Skin of body (tissue), 2 donors: ENCODE data around the gene PMVK. TPM values are rescaled to one million over a fixed set of nuclear protein-coding genes. Genes with fewer than 3 reads are reported as not detected.
"Not testable (repeated sequence)": the region's sequence is repeated elsewhere in the genome, so short reads cannot be mapped to it uniquely, and the experiment has no call there.

Source experiments
- DNase-seq: peaks from one replicate; lab custom pipeline; 2025; lab: John Stamatoyannopoulos, UW
- total RNA-seq: library from RNA; depleted of rRNA; stranded (reverse); fragments of >200 nt; gene quantifications from one replicate; pipeline ENCODE4 v1.2.3, GENCODE V29; 2014

Gene PMVK
- total RNA-seq, 1 donor from 2014 or later, result 18.9 TPM

GRCh38 chr1:154925335-154926170, 11.0 kb downstream of the PMVK start:
- no peak for DNase-seq

DNA sequence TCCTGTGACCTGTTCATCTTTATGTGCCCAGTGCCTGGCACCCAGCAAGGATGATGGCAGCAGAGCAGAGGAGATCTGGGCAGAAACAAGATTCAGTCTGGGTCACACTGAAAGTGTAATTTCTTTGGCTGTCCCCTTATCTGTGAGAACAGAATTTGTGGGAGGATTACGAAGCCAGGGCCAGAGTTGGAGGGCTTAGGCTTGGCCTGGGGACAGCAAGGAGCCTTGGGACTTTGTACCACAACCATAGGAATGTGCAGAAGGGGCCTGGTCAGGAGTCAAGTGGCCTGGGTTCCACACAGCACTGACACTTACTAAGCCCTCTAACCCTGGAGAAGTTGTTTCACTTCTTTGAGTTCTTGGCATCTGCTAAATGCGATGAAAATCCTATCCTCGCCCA, 12.8 kb downstream of the PMVK start:
- no peak for DNase-seq

GRCh38 chr1:154913273-154913672, 23.2 kb downstream of the PMVK start:
- DNase-seq, result no peak

- DNase-seq, result no peak
Measured at GRCh38 chr1:154912755-154913154, 23.8 kb downstream of the PMVK start.

GRCh38 chr1:154911691-154912550, 24.6 kb downstream of the PMVK start:
- DNase-seq, result no peak

GRCh38 chr1:154910851-154911250, 25.7 kb downstream of the PMVK start:
- no peak for DNase-seq

DNA sequence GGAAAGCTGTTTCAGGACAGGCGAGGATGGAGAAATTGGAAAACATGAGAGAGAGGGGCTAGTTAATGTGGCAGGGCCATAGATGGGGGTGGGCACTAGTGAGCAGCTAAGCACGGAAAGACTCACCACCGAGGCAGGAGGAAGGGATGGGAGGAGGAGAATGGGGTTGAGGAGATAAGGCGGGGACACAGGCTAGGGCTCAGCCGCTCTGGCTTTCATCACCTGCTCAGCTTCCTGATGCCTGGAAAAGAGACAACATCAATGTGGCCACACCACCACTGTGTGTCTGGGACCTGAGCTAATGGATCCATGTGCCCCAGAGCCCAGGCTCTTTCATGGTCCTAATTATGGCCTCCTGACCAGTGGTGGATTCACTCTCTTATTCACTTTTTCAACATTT, 27.6 kb downstream of the PMVK start:
- no peak for DNase-seq

GRCh38 chr1:154908129-154908528, 28.4 kb downstream of the PMVK start:
- not testable (repeated sequence) for DNase-seq

DNA sequence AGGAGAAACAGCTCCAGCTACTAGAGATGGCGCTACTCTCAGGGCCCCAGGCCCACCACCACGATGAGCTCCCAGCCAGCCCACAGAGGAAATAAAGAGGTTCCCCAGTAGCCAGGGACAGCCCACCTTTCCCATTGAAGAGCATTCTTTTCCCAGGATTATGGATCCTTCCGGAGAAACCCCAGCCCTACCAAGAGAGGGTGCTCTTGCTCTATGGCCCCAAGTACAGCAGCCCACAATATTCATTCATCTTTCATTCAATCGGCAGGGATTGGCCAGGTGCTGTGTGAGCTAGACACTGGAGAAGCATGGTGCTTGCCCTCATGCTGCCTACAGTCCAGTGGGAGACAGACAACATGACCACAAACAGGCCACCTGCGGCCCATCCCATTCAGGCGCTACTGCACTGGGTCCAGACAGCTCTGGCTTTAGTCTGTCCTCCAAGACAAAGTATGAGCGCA, 29.9 kb downstream of the PMVK start:
- DNase-seq, result no peak

GRCh38 chr1:154902938-154903566, 33.5 kb downstream of the PMVK start:
- DNase-seq, result no peak

DNA sequence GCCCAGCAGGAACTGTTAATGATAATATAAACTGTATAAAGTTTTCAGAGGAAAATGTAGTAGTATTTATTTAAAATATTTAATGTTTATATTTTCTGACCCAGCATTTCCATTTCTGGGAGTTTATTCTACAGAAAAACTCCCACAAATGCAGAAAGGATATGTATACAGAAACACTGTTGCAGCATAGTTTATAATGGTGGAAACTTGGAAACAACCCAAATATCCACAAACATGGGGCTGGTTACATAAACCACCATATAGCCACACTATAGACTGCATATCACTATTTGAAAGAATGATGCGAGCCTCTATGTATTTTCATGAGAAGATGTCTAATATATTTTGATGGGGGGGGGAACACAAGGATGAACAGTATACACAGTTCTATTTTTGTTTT, 34.9 kb downstream of the PMVK start:
- no peak for DNase-seq

DNA sequence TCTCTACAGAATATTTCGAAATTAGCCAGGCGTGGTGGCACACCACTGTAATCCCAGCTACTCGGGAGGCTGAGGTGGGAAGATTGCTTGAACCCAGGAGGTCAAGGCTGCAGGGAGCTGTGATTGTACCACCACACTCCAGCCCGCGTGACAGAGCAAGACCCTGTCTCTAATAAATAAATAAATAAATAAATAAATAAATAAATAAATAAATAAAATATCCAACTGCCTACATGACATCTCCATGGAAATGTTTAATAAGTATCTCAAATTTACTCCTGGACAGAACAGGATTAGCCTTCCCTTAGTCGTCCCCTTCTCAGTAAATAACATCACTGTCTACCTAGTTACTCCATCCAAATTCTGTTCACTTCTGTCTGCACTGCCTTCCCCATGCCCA, 37.5 kb downstream of the PMVK start:
- DNase-seq, result no peak

- DNase-seq, result no peak
Measured at GRCh38 chr1:154896771-154897286, 39.7 kb downstream of the PMVK start.

DNA sequence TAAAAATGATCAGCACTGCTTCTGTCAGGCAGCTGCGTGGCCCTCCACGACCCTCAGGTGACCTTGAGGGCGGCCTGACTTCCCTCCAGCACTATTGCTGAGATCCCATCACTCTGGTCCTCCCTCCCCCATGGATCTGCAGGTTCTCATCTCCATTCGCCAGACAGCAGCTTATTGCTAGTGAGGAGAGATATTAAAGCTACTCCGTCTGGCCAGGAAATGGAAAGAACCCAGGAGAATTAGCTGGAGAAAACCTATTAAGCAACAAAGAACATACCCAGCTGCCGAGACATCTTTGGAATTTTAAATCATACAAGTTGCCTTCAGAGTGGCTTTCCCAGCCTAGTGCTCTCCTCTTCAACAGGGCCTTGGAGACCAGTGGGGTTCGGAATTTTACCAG, 40.7 kb downstream of the PMVK start:
- no peak for DNase-seq

DNA sequence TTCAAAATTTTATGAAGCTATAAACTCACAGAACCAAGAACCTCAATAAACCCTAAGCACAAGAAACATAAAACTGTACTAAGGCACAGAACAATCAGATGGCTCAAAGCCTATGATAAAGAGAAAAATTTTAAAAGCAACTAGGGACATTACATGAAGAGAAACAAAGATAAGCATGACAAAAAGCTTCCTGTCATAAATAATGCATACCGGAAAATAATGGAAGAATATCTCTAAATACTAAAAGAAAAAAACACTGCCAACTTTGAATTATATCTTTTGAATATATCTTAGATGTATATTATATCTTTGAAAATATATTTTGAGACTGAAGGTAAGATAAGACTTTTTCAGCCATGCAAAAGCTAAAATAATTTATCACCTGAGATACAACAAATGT, 45.1 kb downstream of the PMVK start:
- no peak for DNase-seq

DNA sequence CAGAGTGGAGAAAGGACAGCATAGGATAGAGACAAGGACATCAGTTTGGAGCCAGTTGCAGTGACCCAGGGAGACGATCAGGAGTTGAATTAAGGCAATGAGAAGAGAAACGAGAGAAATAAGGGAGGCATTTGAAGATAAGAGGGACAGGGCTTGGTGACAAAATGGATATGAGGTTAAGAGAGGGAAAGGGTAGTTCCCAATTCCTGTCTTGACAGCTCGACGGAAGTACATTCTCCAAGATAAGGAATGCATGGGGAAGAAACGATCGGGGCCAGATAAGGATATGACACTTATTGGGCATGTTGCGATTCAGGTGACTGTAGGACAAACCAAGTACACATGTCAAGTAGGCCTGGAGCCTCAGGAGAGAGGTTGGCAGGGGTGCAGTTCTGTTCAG, 47.8 kb downstream of the PMVK start:
- DNase-seq, result no peak

DNA sequence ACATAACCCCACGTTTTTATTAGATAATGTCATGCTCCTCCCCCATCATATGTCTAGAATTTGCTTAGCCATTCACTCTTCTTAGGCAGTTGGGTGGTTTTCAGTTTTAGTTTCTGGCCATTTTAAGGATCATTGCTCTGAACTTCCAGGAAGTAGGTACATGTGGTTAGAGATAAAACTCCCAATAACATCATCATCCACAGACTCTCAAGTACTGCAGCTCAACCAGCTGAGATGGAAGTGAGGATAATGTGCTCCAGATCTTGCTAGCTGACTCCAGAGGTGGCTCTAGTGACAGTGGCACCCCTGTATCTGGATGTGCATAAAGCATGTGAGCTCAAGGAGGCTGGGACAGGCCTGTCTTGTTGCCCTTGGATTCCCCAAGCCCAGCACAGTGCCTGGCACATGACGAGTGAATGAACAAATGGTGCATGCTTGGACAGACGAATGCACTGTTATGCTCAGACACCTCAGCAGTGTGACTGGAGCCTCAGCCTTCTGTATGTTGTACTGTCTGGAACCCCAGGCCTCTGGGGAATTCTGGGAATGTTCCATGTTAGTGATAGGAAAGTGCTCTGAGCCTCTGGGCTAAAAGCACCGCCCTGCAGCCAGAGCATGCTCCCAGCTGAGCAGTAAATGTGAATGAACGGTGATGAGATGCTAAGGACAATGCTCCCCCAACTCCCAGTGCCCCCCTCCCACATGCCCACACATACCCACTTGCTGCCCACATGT, 50.1 kb downstream of the PMVK start:
- DNase-seq, result no peak

DNA sequence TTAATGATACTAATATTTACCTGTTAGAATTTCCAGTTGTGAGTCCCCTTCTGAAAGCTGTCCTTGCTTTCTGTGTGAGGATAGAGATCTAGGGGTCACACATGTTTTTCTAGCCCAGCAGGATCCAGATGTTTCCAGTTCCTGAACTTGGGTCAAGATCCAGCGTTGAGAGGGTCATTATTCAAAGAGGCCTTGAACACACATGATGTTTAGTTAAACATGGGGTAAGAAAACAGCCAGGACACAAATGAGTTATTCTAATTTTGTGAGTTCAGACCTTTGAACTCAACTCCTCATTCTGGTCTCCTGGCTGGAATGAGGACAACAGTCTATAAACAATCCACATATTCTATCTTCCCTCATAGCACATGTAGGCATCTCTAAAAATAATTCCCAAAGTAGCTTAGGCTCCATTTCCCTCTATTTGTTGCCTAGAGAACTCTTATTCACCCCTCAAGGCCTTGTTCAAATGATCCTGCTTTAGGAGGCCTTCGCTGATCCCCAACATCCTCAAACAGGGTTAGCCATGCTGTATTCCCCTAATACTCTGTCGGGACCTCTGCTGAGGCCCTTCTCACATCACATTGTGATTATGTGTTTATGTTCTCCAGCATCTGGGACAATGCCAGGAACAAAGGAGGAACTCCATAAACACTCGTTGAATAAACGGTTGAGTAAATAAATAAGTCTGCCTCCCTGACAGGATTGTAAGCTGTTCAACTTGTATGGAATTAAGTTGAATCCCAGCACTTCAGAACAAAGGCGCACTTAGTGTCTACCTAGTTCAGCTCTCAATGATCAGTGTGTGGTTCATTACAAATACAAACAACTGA, 51.4 kb downstream of the PMVK start:
- DNase-seq, result no peak

DNA sequence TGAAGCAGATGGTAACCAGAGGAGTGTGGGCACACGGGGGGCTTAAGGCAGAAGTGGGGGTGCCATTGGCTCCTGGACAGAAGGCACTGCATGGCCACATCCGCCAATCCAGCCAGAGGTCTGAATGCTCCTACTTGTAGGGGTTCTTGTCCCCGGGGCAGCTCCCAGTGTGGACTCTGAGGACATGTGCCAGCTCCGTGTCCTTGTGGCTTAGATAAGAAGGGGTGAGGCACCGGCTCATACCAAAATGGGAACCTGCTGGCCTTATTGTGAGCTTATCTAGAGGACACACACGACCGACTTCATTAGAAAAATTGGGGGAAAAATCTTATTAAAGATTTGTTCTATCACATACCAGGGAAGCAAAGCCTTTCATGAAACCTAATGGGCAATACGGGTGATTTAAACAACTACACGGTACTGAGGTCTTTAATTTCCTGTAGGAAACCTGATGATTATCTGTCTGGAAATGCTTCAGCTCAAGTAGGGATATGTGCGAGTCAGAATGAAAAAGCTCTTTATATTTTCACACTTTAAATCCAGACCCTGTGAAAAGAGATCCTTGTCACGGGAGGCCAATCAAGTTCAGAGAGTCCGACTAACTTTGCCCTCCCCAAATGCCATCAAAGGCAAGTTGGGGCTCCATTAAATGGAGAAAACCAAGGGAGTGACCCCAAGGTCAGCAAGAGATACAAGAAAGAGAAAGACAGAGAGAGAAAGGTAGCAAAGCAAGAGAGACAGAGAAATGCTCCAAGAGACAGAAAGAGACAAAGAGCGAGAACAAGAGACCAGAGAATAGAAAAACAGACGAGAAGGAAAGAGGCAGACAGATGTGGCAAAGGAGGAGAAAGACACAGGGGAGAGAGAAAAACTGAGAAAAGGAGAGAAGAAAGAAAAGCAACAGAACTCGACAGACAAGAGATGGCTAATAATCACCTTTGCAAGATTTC, 52.3 kb downstream of the PMVK start:
- no peak for DNase-seq
